Measurements from ENCODE around the gene GOT1.

GOT1 gene

DNA sequence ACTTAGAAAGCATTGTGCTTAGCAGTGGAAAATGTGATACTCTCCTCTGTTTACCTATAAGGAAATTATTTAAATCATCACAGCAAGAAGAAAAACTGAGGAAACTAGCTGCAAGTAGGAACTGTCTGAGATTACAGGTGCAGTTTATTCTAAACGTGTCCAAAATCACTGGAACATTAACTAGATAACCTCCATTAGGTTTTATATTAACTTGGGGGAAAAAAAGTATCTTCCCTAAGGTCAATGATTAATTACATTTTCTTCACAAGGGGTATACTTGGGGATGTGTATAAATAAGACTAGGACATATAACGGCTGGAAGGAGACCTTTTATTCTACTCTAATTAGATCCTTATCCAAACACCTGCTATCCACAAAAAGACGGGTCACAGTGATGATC is 3.7 kb downstream of the GOT1 start (continued):
- TF ChIP-seq, protein P1, sequence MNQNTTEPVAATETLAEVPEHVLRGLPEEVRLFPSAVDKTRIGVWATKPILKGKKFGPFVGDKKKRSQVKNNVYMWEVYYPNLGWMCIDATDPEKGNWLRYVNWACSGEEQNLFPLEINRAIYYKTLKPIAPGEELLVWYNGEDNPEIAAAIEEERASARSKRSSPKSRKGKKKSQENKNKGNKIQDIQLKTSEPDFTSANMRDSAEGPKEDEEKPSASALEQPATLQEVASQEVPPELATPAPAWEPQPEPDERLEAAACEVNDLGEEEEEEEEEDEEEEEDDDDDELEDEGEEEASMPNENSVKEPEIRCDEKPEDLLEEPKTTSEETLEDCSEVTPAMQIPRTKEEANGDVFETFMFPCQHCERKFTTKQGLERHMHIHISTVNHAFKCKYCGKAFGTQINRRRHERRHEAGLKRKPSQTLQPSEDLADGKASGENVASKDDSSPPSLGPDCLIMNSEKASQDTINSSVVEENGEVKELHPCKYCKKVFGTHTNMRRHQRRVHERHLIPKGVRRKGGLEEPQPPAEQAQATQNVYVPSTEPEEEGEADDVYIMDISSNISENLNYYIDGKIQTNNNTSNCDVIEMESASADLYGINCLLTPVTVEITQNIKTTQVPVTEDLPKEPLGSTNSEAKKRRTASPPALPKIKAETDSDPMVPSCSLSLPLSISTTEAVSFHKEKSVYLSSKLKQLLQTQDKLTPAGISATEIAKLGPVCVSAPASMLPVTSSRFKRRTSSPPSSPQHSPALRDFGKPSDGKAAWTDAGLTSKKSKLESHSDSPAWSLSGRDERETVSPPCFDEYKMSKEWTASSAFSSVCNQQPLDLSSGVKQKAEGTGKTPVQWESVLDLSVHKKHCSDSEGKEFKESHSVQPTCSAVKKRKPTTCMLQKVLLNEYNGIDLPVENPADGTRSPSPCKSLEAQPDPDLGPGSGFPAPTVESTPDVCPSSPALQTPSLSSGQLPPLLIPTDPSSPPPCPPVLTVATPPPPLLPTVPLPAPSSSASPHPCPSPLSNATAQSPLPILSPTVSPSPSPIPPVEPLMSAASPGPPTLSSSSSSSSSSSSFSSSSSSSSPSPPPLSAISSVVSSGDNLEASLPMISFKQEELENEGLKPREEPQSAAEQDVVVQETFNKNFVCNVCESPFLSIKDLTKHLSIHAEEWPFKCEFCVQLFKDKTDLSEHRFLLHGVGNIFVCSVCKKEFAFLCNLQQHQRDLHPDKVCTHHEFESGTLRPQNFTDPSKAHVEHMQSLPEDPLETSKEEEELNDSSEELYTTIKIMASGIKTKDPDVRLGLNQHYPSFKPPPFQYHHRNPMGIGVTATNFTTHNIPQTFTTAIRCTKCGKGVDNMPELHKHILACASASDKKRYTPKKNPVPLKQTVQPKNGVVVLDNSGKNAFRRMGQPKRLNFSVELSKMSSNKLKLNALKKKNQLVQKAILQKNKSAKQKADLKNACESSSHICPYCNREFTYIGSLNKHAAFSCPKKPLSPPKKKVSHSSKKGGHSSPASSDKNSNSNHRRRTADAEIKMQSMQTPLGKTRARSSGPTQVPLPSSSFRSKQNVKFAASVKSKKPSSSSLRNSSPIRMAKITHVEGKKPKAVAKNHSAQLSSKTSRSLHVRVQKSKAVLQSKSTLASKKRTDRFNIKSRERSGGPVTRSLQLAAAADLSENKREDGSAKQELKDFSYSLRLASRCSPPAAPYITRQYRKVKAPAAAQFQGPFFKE (tag by site-specific recombination; IDR thresholded peaks at IDR 0.05; ENCODE audit: borderline replicate concordance): no peak
- TF ChIP-seq FEZF1 (tag by site-specific recombination; IDR thresholded peaks at IDR 0.05) (no peak), HOXC10 (CRISPR knock-in tag; IDR thresholded peaks at IDR 0.05) (no peak)

DNA sequence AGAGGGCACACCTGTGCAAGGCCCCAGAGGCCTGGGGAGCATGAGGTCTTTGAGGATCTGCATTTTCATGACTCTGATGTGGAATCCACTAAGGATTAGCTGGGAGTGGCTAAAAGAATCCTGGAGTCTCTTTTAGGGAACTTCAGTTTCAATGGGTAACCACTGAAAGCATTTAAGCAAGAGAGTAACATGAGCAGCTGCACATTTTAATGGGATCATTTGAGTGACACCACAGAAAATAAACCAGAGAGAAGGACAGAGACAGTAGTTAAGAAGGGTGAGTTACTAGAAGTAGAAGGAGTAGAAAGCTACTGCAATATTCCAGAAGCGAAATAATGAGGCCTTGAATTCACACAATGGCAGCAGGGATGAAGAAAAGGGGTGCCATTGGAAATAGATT is 5.2 kb downstream of the GOT1 start:
- no peaks in the 10 kb centered on the region for H3K9me3 ChIP-seq (ENCODE audit: control insufficient read depth, insufficient read depth, low read depth, low read length)
- POLR2A ChIA-PET: interaction anchor here (1.0 kb wide), 1 partner anchor 305 kb away, joined by 3 read pairs; no protein-coding TSS in a partner anchor
- TF ChIP-seq ZNF114 (tag by site-specific recombination; IDR thresholded peaks at IDR 0.05) (no peak), ZNF660 (tag by site-specific recombination; IDR thresholded peaks at IDR 0.05) (no peak), ZNF10 (tag by site-specific recombination; IDR thresholded peaks at IDR 0.05) (no peak), ZNF549 (tag by site-specific recombination; IDR thresholded peaks at IDR 0.05) (no peak), ZNF670 (tag by site-specific recombination; IDR thresholded peaks at IDR 0.05; ENCODE audit: low read depth) (no peak), KLF7 (tag by site-specific recombination; IDR thresholded peaks at IDR 0.05; ENCODE audit: borderline replicate concordance) (no peak), ZNF658 (tag by site-specific recombination; IDR thresholded peaks at IDR 0.05) (no peak), ZNF2 (tag by site-specific recombination; IDR thresholded peaks at IDR 0.05) (no peak), ZNF132 (tag by site-specific recombination; IDR thresholded peaks at IDR 0.05; ENCODE audit: borderline replicate concordance) (no peak), ZBTB8A (tag by site-specific recombination; IDR thresholded peaks at IDR 0.05) (no peak), ZNF133 (tag by site-specific recombination; IDR thresholded peaks at IDR 0.05) (no peak)
- H3K4me3 ChIP-seq (ENCODE audit: low read depth, low read length): no peak overlapping the region
- H3K4me1 ChIP-seq (ENCODE audit: control insufficient read depth, insufficient read depth, low read length): peaks cover 6% of the 10 kb centered on the region; the same call in 1 of the 2 replicates
- no peak overlapping the region for H3K27ac ChIP-seq (ENCODE audit: extremely low read depth, low read depth, low read length)
- CTCF ChIA-PET: no interaction called here
- H3K36me3 ChIP-seq (ENCODE audit: control insufficient read depth in 2 of 2, insufficient read depth in 1 of 2, low read length in 2 of 2): peaks cover 9 to 33% of the 10 kb centered on the region in 2 experiments

DNA sequence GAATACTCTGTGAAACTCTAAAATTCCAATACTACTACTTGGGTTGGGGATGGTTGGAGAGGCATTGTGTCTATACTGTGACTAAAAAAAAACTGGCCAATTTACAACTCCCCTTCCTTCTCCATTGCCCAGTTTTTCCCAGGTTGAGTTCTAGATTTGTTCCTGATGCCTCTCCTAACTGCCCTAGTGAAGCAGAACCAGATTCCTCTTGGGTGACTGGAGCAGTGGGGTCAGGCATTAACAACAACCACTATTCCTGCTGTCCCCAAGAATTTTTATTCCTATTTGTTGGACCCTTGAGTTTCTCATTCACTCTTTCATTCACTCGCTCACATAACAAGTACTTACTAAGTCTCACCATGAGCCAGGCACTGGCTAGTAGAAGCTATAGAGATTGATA is 5.8 kb downstream of the GOT1 start:
- POLR2A ChIA-PET: no interaction called here
- peaks cover 9 to 39% of the 10 kb centered on the region in 2 experiments for H3K36me3 ChIP-seq (ENCODE audit: control insufficient read depth in 2 of 2, insufficient read depth in 1 of 2, low read length in 2 of 2)
- no peak overlapping the region for H3K4me3 ChIP-seq (ENCODE audit: low read depth, low read length)
- TF ChIP-seq, protein P2, sequence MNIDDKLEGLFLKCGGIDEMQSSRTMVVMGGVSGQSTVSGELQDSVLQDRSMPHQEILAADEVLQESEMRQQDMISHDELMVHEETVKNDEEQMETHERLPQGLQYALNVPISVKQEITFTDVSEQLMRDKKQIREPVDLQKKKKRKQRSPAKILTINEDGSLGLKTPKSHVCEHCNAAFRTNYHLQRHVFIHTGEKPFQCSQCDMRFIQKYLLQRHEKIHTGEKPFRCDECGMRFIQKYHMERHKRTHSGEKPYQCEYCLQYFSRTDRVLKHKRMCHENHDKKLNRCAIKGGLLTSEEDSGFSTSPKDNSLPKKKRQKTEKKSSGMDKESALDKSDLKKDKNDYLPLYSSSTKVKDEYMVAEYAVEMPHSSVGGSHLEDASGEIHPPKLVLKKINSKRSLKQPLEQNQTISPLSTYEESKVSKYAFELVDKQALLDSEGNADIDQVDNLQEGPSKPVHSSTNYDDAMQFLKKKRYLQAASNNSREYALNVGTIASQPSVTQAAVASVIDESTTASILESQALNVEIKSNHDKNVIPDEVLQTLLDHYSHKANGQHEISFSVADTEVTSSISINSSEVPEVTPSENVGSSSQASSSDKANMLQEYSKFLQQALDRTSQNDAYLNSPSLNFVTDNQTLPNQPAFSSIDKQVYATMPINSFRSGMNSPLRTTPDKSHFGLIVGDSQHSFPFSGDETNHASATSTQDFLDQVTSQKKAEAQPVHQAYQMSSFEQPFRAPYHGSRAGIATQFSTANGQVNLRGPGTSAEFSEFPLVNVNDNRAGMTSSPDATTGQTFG (tag by site-specific recombination; IDR thresholded peaks at IDR 0.05; ENCODE audit: borderline replicate concordance): no peak
- TF ChIP-seq ZNF501 (tag by site-specific recombination; IDR thresholded peaks at IDR 0.05): no peak
- peaks cover 5% of the 10 kb centered on the region; the same call in 1 of the 2 replicates for H3K4me1 ChIP-seq (ENCODE audit: control insufficient read depth, insufficient read depth, low read length)
- CTCF ChIA-PET: interaction anchor here (1.5 kb wide), 1 partner anchor 11 kb away, joined by 7 read pairs; no protein-coding TSS in a partner anchor
- no peaks in the 10 kb centered on the region for H3K9me3 ChIP-seq (ENCODE audit: control insufficient read depth, insufficient read depth, low read depth, low read length)
- no peak overlapping the region for H3K27ac ChIP-seq (ENCODE audit: extremely low read depth, low read depth, low read length)
